ENCODE results near the gene BTN2A1. TPM values are rescaled to one million over a fixed set of nuclear protein-coding genes. Genes with fewer than 3 reads are reported as not detected.

BTN2A1 gene
- total RNA-seq, 2 donors from 2014 or later: 25.9 to 27.9 TPM

DNA sequence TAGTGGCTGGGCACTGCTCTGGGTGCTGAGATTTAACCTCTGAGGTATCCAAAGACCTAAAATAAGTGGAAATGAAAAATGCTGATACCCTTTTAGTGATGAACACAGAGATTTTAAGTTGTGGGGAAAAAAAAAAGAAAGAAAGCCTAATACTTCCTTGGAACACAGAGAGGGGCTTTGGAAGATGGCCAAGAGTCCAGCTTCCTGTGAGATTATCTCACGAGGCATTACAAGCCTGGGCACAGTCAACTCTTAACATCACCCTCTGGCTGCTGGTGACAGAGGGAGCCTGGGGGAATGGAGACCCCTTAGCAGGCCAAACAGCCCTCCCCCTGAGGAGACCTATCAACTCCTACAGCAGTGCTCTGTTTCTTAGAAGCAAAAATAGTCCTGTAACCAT, 19.7 kb downstream of the BTN2A1 start:
- H3K27me3 Mint-ChIP-seq: no peaks in the 10 kb centered on the region
- H3K9me3 ChIP-seq (ENCODE audit: control insufficient read depth, low read length, poor library complexity, severe bottlenecking): no peaks in the 10 kb centered on the region
- no peaks in the 10 kb centered on the region for H3K36me3 Mint-ChIP-seq (ENCODE audit: low read depth)
- no peak overlapping the region for H3K4me3 Mint-ChIP-seq
- H3K4me1 Mint-ChIP-seq: peaks cover 42% of the 10 kb centered on the region
- ATAC-seq (no peak), DNase-seq (no peak)
- peak overlapping the region; percentile 99 for H3K27ac Mint-ChIP-seq

DNA sequence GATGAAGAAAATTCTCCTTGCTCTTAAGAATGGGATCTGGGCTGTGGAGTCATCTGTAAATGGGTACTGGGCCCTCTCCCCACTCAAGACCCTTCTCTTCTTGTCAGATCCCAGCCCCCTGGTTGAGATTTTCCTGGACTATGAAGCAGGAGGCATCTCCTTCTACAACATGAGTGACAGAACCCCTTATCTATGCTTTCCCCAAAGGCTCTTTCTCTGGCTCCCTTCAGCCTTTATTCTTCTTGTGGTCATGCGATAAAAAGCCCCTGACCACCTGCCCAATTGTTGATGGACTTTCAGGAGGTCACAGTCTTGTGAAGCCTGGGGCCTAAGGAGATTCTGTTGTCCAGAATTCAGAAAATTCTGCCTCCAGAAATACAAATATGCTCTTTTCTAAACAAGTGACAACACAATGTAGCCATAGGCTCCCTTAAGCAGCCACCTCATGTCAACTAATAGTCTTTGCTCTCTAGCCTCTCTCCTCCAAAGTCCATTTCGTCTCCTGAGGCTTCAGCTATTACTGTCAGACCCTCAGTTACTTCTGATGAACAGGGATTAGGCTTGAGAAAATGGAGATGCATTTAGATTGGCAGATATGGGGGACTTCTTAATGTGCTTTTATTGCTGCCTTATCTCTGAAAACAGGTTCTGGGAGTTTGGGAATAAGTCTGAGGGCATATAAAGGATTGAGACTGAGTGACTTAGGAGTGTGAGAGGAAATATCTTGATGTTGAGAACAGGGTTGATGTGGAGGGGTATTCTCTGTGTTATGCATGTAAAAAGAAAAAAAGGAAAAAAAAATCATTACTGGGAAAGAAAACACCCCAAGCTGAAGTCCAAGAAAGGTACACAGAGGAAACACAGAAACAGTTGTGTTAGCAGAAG, 20.6 kb downstream of the BTN2A1 start:
- DNase-seq: no peak
- Mint-ChIP-seq H3K4me1 (peaks cover 34% of the 10 kb centered on the region), H3K27ac (peak overlapping the region; percentile 99), H3K27me3 (no peaks in the 10 kb centered on the region), H3K36me3 (ENCODE audit: low read depth) (no peaks in the 10 kb centered on the region), H3K4me3 (no peak overlapping the region)
- ATAC-seq: no peak
- no peaks in the 10 kb centered on the region for H3K9me3 ChIP-seq (ENCODE audit: control insufficient read depth, low read length, poor library complexity, severe bottlenecking)

DNA sequence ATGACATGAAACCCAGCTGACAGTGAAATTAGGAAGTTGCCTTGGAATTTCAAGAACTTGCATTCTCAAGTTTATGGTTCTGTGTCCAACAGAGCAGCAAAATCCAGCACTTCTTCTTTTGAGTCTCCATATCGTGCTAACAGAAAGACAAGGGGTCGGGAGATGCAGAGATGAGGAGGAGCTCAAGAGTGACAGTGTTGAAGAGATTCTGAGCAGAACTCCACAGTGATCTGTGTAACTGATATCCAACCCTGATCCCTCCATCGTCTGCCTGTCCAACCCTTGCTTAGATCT, 21.2 kb downstream of the BTN2A1 start:
- H3K9me3 ChIP-seq (ENCODE audit: control insufficient read depth, low read length, poor library complexity, severe bottlenecking): no peaks in the 10 kb centered on the region
- DNase-seq (no peak), ATAC-seq (no peak)
- peak overlapping the region; percentile 99 for H3K27ac Mint-ChIP-seq
- peaks cover 32% of the 10 kb centered on the region for H3K4me1 Mint-ChIP-seq
- H3K4me3 Mint-ChIP-seq: no peak overlapping the region
- H3K36me3 Mint-ChIP-seq (ENCODE audit: low read depth): no peaks in the 10 kb centered on the region
- H3K27me3 Mint-ChIP-seq: no peaks in the 10 kb centered on the region

DNA sequence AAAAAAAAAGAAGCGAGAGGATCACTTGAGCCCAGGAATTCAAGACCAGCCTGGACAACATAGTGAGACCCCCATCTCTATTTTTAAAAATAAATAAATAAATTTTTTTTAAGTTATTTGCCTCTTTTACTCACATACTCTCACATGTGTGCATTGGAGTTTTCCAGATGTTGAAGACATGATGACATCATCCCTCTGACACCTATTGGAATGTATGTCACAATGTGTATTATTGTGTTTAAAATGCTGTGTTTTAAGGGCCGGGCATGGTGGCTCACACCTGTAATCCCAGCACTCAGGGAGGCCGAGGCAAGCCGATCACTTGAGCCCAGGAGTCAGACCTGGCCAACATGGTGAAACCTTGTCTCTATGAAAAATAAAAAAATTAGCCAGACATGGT, 24.6 kb downstream of the BTN2A1 start:
- Mint-ChIP-seq H3K4me3 (no peak overlapping the region), H3K27ac (no peak overlapping the region), H3K4me1 (peaks cover 7% of the 10 kb centered on the region), H3K27me3 (no peaks in the 10 kb centered on the region), H3K36me3 (ENCODE audit: low read depth) (no peaks in the 10 kb centered on the region)
- DNase-seq: no peak
- H3K9me3 ChIP-seq (ENCODE audit: control insufficient read depth, low read length, poor library complexity, severe bottlenecking): no peaks in the 10 kb centered on the region
- ATAC-seq: no peak

DNA sequence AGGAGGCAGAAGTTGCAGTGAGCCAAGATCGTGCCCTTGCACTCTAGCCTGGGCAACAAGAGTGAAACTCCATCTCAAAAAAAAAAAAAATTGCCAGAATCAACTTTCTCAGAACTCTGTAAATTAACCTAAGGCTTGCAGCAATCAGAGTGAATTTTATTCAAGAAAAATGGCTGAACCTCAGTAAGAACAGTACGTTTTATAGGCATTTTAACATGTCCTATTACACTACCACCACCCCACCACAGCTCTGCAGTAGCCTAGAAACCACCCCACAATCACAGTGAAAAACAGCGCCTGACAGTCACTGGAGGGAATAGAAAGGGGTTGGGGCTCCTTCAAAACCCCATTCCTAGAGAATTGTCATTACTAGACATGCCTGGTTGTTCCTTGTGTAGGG, 26.0 kb downstream of the BTN2A1 start:
- H3K9me3 ChIP-seq (ENCODE audit: control insufficient read depth, low read length, poor library complexity, severe bottlenecking): no peaks in the 10 kb centered on the region
- Mint-ChIP-seq H3K36me3 (ENCODE audit: low read depth) (no peaks in the 10 kb centered on the region), H3K27ac (no peak overlapping the region), H3K4me3 (no peak overlapping the region), H3K4me1 (peaks cover 2% of the 10 kb centered on the region), H3K27me3 (no peaks in the 10 kb centered on the region)
- no peak for DNase-seq
- no peak for ATAC-seq

DNA sequence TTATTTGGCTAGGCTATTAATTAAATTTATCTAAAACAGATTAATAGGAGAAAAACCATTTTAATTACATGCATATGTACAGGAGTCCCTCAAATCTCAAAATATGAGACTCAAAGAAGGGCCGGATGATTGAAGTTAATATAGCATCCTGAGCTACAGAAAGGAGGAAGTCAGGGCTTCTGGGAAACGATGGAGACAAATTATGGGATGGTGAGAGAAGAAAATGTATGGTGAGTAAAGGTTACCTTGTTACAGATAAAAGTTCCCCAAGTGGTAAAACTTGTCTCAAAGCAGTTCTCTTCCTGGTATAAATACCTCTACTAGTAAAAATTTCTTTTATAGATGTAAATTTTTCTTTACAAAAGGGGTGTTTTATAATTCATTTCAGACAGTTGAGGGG, 26.4 kb downstream of the BTN2A1 start:
- Mint-ChIP-seq H3K4me3 (no peak overlapping the region), H3K4me1 (peaks cover 2% of the 10 kb centered on the region), H3K36me3 (ENCODE audit: low read depth) (no peaks in the 10 kb centered on the region), H3K27ac (no peak overlapping the region), H3K27me3 (no peaks in the 10 kb centered on the region)
- H3K9me3 ChIP-seq (ENCODE audit: control insufficient read depth, low read length, poor library complexity, severe bottlenecking): no peaks in the 10 kb centered on the region
- DNase-seq: no peak
- ATAC-seq: no peak

DNA sequence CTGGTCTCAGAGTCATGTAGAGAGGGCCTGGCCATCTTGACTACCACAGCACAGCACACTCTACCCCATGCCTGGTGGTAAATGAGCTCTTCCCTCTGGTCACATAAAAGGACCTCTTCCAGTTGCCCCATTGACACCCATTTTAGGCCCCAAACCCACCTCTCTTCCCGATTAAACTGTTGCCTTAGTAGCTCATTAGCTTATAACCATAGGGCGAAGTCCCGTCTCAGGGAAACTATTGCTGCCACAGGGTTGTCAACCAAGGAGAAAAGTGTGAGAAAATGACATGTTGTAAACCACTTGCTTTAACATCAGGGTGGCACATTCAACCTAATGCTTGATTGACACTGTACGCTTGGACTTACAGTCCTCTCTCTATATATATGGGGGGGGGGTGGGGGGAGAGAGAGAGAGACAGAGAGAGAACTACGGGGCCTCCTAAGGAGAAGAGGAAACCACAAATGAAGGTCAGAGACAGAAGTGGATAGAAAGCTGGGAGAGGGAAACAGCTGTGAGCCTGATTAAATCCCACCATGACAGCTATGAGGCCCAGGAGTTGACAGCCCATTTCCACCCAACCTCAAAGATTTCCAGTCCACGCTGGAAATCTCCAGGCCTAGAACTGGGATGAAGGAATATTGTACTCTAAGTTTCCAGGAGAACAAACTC, 27.5 kb downstream of the BTN2A1 start:
- Mint-ChIP-seq H3K27me3 (no peaks in the 10 kb centered on the region), H3K27ac (no peak overlapping the region), H3K36me3 (ENCODE audit: low read depth) (no peaks in the 10 kb centered on the region), H3K4me3 (no peak overlapping the region), H3K4me1 (peaks cover 2% of the 10 kb centered on the region)
- DNase-seq: no peak
- no peak for ATAC-seq
- no peaks in the 10 kb centered on the region for H3K9me3 ChIP-seq (ENCODE audit: control insufficient read depth, low read length, poor library complexity, severe bottlenecking)

DNA sequence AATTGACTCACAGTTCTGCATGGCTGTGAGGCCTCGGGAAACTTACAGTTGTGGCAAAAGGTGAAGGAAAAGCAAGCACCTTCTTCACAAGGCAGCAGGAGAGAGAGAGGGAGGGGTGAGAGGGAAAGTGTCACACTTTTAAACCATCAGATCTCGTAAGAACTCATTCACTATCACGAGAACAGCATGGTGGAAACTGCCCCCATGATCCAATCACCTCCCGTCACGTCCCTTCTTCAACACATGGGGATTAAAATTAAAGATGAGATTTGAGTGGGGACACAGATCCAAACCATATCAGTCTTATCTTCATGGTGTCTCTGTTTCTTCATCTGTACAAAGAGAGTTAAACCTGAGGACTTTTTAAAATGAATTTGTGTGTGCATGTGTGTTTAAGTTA, 28.6 kb downstream of the BTN2A1 start:
- ATAC-seq (no peak), DNase-seq (no peak)
- no peaks in the 10 kb centered on the region for H3K9me3 ChIP-seq (ENCODE audit: control insufficient read depth, low read length, poor library complexity, severe bottlenecking)
- Mint-ChIP-seq H3K36me3 (ENCODE audit: low read depth) (no peaks in the 10 kb centered on the region), H3K27ac (no peak overlapping the region), H3K4me1 (no peaks in the 10 kb centered on the region), H3K4me3 (no peak overlapping the region), H3K27me3 (no peaks in the 10 kb centered on the region)

DNA sequence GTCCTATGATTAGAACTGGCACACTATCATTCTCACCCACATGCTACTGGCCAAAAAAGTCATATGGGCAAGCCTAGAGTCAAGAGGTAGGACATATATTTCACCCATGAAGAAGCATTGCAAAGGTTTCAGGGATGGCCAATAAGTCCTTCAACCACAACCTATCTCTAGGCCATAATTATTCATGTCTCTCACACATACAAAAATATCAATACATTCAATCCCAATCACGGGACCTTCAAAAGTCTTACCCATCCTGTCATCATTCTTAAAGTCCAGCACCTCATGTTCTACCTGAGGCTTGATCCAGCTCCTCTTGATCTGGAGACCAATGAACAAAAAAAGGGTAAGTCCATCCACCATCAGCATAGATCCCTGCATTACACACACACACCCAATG, 29.7 kb downstream of the BTN2A1 start:
- no peak for ATAC-seq
- H3K4me1 Mint-ChIP-seq: peaks cover 2% of the 10 kb centered on the region
- no peaks in the 10 kb centered on the region for H3K27me3 Mint-ChIP-seq

DNA sequence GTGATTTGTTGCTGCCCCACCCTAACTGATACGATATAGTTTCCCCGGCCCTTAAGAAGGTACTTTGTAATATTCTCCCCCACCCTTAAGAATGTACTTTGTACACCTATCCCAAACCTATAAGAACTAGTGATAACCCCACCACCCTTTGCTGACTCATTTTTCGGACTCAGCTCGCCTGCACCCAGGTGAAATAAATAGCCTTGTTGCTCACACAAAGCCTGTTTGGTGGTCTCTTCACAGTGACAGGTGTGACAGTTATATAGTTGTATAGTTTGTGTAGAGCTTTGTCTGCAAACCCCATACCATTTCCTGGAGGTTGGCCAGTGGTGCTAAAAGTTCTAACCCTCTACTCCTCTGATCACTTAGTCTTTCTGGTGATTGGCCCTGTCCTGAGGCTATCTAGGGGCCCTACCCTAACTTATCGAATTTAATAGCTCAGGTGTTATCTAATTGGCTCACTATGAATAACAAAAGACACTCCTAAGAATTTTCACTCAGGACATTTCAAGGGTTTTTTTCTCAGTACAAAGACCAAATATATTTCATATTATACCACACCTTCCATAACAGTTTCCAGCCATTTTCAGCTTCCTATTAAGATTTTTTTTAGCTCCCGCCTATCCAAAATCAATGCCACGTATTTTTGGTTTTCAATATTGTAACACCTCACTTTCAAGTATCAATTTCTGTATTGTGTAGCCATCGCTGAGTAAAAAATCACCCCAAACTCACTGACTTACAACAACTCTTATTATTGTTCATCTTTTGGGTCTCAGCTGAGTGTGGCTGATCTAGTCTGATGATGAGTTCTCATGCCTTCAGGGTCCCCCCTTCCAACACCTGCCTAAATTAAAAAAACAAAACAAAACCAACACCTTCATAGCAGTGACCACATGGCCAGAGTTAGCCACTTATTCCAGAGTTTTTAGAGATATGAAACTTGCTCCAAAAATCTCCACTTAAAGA, 32.5 kb downstream of the BTN2A1 start:
- peaks cover 2% of the 10 kb centered on the region for H3K36me3 Mint-ChIP-seq (ENCODE audit: low read depth)
- DNase-seq (no peak), ATAC-seq (no peak)
- peaks cover 8% of the 10 kb centered on the region for H3K4me1 Mint-ChIP-seq
- H3K27me3 Mint-ChIP-seq: peaks cover 12% of the 10 kb centered on the region
- no peak overlapping the region for H3K4me3 Mint-ChIP-seq
- H3K9me3 ChIP-seq (ENCODE audit: control insufficient read depth, low read length, poor library complexity, severe bottlenecking): no peaks in the 10 kb centered on the region
- H3K27ac Mint-ChIP-seq: no peak overlapping the region

More for the DNA sequence above, 29.7 kb downstream of the BTN2A1 start:
- H3K9me3 ChIP-seq (ENCODE audit: control insufficient read depth, low read length, poor library complexity, severe bottlenecking): no peaks in the 10 kb centered on the region
- Mint-ChIP-seq H3K36me3 (ENCODE audit: low read depth) (no peaks in the 10 kb centered on the region), H3K27ac (no peak overlapping the region), H3K4me3 (no peak overlapping the region)
- no peak for DNase-seq

DNA sequence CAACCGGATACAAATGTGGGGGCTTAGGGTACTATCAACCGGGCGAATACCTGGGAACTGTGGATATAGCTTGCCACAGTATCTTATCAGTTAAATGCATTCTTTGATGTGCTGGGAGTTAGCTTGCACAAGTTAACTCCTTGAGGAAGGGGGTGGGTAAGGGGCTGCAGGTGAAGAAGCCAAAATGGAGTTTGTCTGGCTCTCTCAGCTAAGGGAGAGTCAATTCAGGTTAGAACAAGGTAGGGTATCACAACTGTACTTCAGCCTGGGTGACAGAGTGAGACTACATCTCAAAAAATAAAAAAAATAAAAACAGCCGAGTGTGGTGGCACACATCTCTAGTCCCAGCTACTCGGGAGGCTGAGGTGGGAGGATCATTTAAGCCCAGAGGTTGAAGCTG, 33.8 kb downstream of the BTN2A1 start:
- DNase-seq (no peak), ATAC-seq (no peak)
- H3K36me3 Mint-ChIP-seq (ENCODE audit: low read depth): peaks cover 2% of the 10 kb centered on the region
- H3K4me1 Mint-ChIP-seq: peaks cover 8% of the 10 kb centered on the region
- H3K27ac Mint-ChIP-seq: no peak overlapping the region
- H3K27me3 Mint-ChIP-seq: peaks cover 12% of the 10 kb centered on the region
- no peak overlapping the region for H3K4me3 Mint-ChIP-seq
- H3K9me3 ChIP-seq (ENCODE audit: control insufficient read depth, low read length, poor library complexity, severe bottlenecking): no peaks in the 10 kb centered on the region

DNA sequence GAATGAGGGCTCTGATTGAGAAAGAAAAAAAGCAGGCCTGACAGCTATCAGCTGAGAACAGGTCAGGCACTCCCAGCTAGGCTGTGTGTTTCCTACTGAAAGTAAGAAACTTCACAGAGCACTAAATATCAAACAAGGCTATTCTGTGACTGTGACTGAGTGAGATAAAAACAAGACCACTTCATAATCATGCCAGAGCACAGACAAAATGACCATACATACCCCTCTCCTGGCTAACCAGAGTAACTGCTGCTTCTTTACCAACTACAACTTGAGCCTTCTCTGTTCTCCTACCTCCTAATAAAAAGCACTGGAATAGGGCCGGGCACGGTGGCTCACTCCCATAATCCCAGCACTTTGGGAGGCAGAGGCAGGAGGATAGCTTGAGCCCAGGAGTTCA, 35.5 kb downstream of the BTN2A1 start:
- H3K36me3 Mint-ChIP-seq (ENCODE audit: low read depth): peaks cover 2% of the 10 kb centered on the region
- no peaks in the 10 kb centered on the region for H3K9me3 ChIP-seq (ENCODE audit: control insufficient read depth, low read length, poor library complexity, severe bottlenecking)

DNA sequence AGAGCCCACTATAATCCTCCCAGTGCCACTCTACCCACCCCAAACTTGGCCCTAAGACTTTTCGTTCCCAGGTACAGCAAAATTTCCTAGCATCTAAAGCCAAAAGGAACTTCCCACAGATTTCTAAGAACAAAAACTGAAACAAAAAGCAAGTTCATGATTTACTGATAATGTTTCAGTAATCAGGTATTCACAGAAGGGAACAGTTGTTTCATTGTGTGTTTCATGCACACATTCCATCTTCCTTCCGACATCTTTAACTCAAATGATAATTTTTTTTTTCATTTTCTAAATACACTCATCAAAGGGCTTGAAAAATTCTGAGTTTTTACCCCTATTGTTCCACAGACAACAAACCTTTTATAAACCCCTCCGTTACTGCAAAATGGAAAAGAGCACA, 36.4 kb downstream of the BTN2A1 start:
- no peak for ATAC-seq
- no peak for DNase-seq
- H3K36me3 Mint-ChIP-seq (ENCODE audit: low read depth): peaks cover 2% of the 10 kb centered on the region
- H3K4me1 Mint-ChIP-seq: peaks cover 8% of the 10 kb centered on the region
- peaks cover 12% of the 10 kb centered on the region for H3K27me3 Mint-ChIP-seq
- no peaks in the 10 kb centered on the region for H3K9me3 ChIP-seq (ENCODE audit: control insufficient read depth, low read length, poor library complexity, severe bottlenecking)
- peak overlapping the region; percentile 66 for H3K27ac Mint-ChIP-seq
- H3K4me3 Mint-ChIP-seq: no peak overlapping the region

More for the DNA sequence above, 35.5 kb downstream of the BTN2A1 start:
- Mint-ChIP-seq H3K4me1 (peaks cover 8% of the 10 kb centered on the region), H3K4me3 (no peak overlapping the region), H3K27ac (no peak overlapping the region), H3K27me3 (peaks cover 12% of the 10 kb centered on the region)
- ATAC-seq (peak; percentile 57), DNase-seq (no peak)
